CD4-positive, alpha-beta T cell treated with Interleukin-17A for 4 hours (primary cell): Measurements from ENCODE around the gene ADRA2B.
A peak's percentile ranks its signal among the peaks of the same experiment; 100 is the strongest.
"Not testable (repeated sequence)": the region's sequence is repeated elsewhere in the genome, so short reads cannot be mapped to it uniquely, and the experiment has no call there.

Experiments used
- DNase-seq: peaks from one replicate; pipeline ENCODE4 v3.0.0-alpha.2; 2020; ENCODE audit warnings: mixed read lengths

The ADRA2B gene

DNA sequence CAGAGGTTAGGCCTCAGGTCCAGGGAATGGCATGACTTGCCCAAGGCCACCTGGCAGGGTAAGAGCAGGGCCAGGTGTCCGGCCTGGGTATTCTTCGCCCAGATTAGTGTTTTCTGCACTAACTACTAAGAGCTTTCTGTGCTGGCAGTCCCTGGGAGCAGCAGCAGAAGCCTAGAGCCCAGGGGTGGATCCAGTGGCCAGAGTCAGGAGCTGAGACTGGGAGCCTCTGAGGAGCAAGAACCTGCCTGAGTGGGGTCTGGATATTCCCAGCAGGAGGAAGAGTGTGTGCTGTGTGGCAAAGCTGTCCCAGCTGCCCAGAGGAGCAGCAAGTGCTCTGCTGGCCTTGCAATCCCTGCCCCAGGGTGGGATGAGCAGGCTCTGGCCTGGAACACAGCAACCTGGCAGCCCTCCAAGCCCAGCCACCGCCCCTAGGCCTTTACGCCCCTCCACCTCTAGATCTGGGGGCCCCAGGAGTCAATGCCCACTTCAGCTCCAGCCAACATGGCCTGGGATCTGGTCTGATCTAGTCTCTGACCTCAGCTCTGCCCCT is 50.9 kb downstream of the ADRA2B start:
- DNase-seq, result no peak

DNA sequence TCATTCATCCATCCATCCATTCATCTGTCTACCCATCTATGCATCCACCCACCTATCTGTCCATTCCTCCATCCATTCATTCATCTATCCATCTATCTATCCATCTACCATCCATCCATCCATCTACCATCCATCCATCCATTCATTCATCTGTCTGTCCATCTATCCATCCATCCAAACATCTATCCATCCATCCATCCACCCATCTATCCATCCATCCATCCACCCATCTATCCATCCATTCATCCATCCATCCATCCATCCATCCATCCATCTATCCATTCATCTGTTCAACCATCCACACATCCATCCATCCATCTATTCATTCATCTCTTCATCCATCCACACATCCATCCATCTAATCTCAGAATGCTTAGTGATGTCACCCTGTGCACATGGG is 51.6 kb downstream of the ADRA2B start:
- not testable (repeated sequence) for DNase-seq

DNA sequence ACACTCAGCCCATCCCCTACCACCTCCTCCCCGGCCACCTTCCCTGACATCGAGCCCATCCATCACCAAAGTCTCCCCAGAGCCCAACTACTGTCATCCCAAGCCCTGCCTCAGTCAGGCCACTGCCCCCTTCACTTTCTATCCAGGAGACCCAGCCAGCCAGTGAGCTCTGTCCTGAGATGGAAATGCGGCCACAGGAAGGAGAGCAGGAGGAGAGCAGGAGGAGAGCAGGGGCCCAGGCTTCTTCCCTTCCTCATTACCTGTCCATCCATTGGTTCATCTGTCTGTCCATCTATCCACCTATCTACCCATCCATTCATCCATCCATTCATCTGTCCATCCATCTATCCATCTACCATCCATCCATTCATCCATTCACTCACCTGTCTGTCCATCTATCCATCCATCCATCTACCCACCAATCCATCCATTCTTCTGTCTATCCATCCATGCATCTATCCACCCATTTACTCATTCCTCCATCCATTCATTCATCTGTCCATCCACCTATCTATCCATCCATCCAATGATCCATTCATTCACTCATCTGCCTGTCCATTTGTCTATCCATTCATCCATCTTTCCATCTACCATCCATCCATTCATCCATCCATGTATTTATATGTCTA is 52.2 kb downstream of the ADRA2B start:
- DNase-seq, result not testable (repeated sequence)

GRCh38 chr2:96063116-96063899 is 53.1 kb downstream of the ADRA2B start:
- DNase-seq, result peak; percentile 21
